WTC11 (cell line): ENCODE measurements around the gene OSCP1. TPM values are rescaled to one million over a fixed set of nuclear protein-coding genes. Genes with fewer than 3 reads are reported as not detected.

Source experiments
- ATAC-seq: fragments of 200-7000 bp; cut with Tn5 transposase; 2 replicates; pipeline ENCODE4 v1.10.0; 2021; ENCODE audit warnings: mild to moderate bottlenecking, moderate library complexity
- CTCF ChIA-PET: fragments of 300-600 bp; sonication (Branson Sonifier 250); formaldehyde crosslinking; loops from one replicate; lab custom pipeline; 2021; ENCODE audit warnings: antibody characterized with exemption; lab: Charles Lee
- POLR2A ChIA-PET: fragments of 350-600 bp; sonication (Branson Sonifier 250); formaldehyde crosslinking; loops from one replicate; lab custom pipeline; 2021; ENCODE audit warnings: antibody characterized with exemption; lab: Charles Lee
- DNase-seq: peaks from one replicate; pipeline ENCODE4 v3.0.0; 2021; ENCODE audit warnings: low spot score
- H3K27ac Mint-ChIP-seq: 2 replicates; pipeline ENCODE4 v1.8.0; 2021; ENCODE audit warnings: mixed read lengths
- H3K27me3 Mint-ChIP-seq: 2 replicates; pipeline ENCODE4 v1.8.0; 2021; ENCODE audit warnings: low read depth, mild to moderate bottlenecking, moderate library complexity, mixed read lengths
- H3K36me3 Mint-ChIP-seq: 2 replicates; pipeline ENCODE4 v1.8.0; 2021; ENCODE audit warnings: mixed read lengths
- H3K4me1 Mint-ChIP-seq: 2 replicates; pipeline ENCODE4 v1.8.0; 2022; ENCODE audit warnings: mixed read lengths
- H3K4me3 Mint-ChIP-seq: 2 replicates; pipeline ENCODE4 v1.8.0; 2021; ENCODE audit warnings: mild to moderate bottlenecking, moderate library complexity, mixed read lengths
- H3K9me3 Mint-ChIP-seq: 2 replicates; pipeline ENCODE4 v1.8.0; 2021; ENCODE audit warnings: mixed read lengths
- AR ChIP-seq: fragments of 250-450 bp; sonication (Bioruptor Pico); IDR thresholded peaks from 2 replicates; pipeline ENCODE4 v1.9.0; 2021; ENCODE audit warnings: mild to moderate bottlenecking
- CREM ChIP-seq: sonication (generic); formaldehyde crosslinking; IDR thresholded peaks from 2 replicates; pipeline ENCODE4 v1.8.1; 2022; ENCODE audit warnings: mild to moderate bottlenecking, missing genetic modification reagents, moderate library complexity
- EMX1 ChIP-seq: fragments of 250-450 bp; sonication (Bioruptor Pico); IDR thresholded peaks from 2 replicates; pipeline ENCODE4 v1.8.0; 2021; ENCODE audit warnings: mild to moderate bottlenecking
- GRHL2 ChIP-seq: fragments of 250-450 bp; sonication (Bioruptor Pico); IDR thresholded peaks from 2 replicates; pipeline ENCODE4 v1.8.0; 2022; ENCODE audit warnings: mild to moderate bottlenecking, moderate library complexity; ENCODE audit not compliant: insufficient replicate concordance, severe bottlenecking
- HMGA2 ChIP-seq: fragments of 250-450 bp; sonication (Bioruptor Pico); IDR thresholded peaks from 2 replicates; pipeline ENCODE4 v1.4.0; 2021; ENCODE audit warnings: mild to moderate bottlenecking, moderate library complexity
- IRF1 ChIP-seq: sonication (generic); formaldehyde crosslinking; IDR thresholded peaks from 2 replicates; pipeline ENCODE4 v1.8.0; 2023; ENCODE audit warnings: missing genetic modification reagents
- IRF2 ChIP-seq: sonication (generic); formaldehyde crosslinking; IDR thresholded peaks from 2 replicates; pipeline ENCODE4 v1.8.0; 2022; ENCODE audit warnings: low read depth, missing genetic modification reagents, borderline replicate concordance
- MAX ChIP-seq: sonication (generic); formaldehyde crosslinking; IDR thresholded peaks from 2 replicates; pipeline ENCODE4 v1.8.0; 2022; ENCODE audit warnings: mild to moderate bottlenecking, missing genetic modification reagents
- MLX ChIP-seq: sonication (generic); formaldehyde crosslinking; IDR thresholded peaks from 2 replicates; pipeline ENCODE4 v1.8.1; 2023; ENCODE audit warnings: mild to moderate bottlenecking, missing genetic modification reagents, moderate library complexity
- MYBL2 ChIP-seq: sonication (generic); formaldehyde crosslinking; IDR thresholded peaks from 2 replicates; pipeline ENCODE4 v1.8.1; 2023; ENCODE audit warnings: mild to moderate bottlenecking, moderate library complexity, missing genetic modification reagents
- NFYB ChIP-seq: sonication (generic); formaldehyde crosslinking; conservative IDR thresholded peaks from 2 replicates; pipeline ENCODE4 v1.8.0; 2022; ENCODE audit warnings: low read depth, missing genetic modification reagents
- RELA ChIP-seq: sonication (generic); formaldehyde crosslinking; IDR thresholded peaks from 2 replicates; pipeline ENCODE4 v1.8.1; 2022; ENCODE audit warnings: missing genetic modification reagents, mild to moderate bottlenecking, borderline replicate concordance
- SMAD3 ChIP-seq: sonication (generic); formaldehyde crosslinking; IDR thresholded peaks from 2 replicates; pipeline ENCODE4 v1.8.0; 2022; ENCODE audit warnings: missing genetic modification reagents, mild to moderate bottlenecking, borderline replicate concordance
- STAT6 ChIP-seq: sonication (generic); formaldehyde crosslinking; conservative IDR thresholded peaks from 2 replicates; pipeline ENCODE4 v1.8.1; 2023; ENCODE audit warnings: mild to moderate bottlenecking, low read depth, missing genetic modification reagents, moderate library complexity
- ZNF232 ChIP-seq: sonication (generic); formaldehyde crosslinking; IDR thresholded peaks from 2 replicates; pipeline ENCODE4 v1.8.0; 2022; ENCODE audit warnings: mild to moderate bottlenecking, missing genetic modification reagents
- ZNF263 ChIP-seq: sonication (generic); formaldehyde crosslinking; IDR thresholded peaks from 2 replicates; pipeline ENCODE4 v1.8.1; 2022; ENCODE audit warnings: low read depth, mild to moderate bottlenecking, moderate library complexity, missing genetic modification reagents
- ZNF396 ChIP-seq: fragments of 250-450 bp; sonication (Bioruptor Pico); IDR thresholded peaks from 2 replicates; pipeline ENCODE4 v1.8.0; 2021; ENCODE audit warnings: mild to moderate bottlenecking, moderate library complexity, borderline replicate concordance
- ZNF423 ChIP-seq: fragments of 250-450 bp; sonication (Bioruptor Pico); IDR thresholded peaks from 2 replicates; pipeline ENCODE4 v2.1.2; 2022; ENCODE audit warnings: mild to moderate bottlenecking, moderate library complexity
- total RNA-seq: library from RNA; stranded (reverse); gene quantifications from 3 replicates; pipeline ENCODE4 v1.2.3, GENCODE V29; 2021

OSCP1 gene
- total RNA-seq, 1 experiment from 2014 or later = 1.7 TPM

GRCh38 chr1:36419140-36419539 lies 31.1 kb downstream of the OSCP1 start:
- TF ChIP-seq CREM (CRISPR knock-in tag) (no peak), STAT6 (CRISPR knock-in tag) (no peak), MAX (CRISPR knock-in tag) (no peak), EMX1 (CRISPR knock-in tag) (no peak), ZNF263 (no peak), MLX (CRISPR knock-in tag) (no peak)
- DNase-seq (no peak), ATAC-seq (no peak)
- CTCF ChIA-PET = interaction anchor here (0.6 to 2.1 kb wide), 7 partner anchors 30 to 164 kb away, joined by 3 to 12 read pairs (median 4); no protein-coding TSS in a partner anchor
- no peaks in the 10 kb centered on the region for H3K27me3 Mint-ChIP-seq
- no peaks in the 10 kb centered on the region for H3K36me3 Mint-ChIP-seq
- no peak overlapping the region for H3K4me3 Mint-ChIP-seq
- peaks cover 11% of the 10 kb centered on the region for H3K4me1 Mint-ChIP-seq
- POLR2A ChIA-PET = no interaction called here
- H3K27ac Mint-ChIP-seq = no peak overlapping the region
- no peaks in the 10 kb centered on the region for H3K9me3 Mint-ChIP-seq

GRCh38 chr1:36417931-36418330 lies 32.3 kb downstream of the OSCP1 start:
- ChIA-PET POLR2A (no interaction called here), CTCF (interaction anchor here (1.1 to 1.8 kb wide), 2 partner anchors 49 to 75 kb away, joined by 3 to 8 read pairs; no protein-coding TSS in a partner anchor)
- no peaks in the 10 kb centered on the region for H3K9me3 Mint-ChIP-seq
- H3K4me3 Mint-ChIP-seq = no peak overlapping the region
- no peak for DNase-seq
- ATAC-seq = no peak
- peak overlapping the region; percentile 71; the same call in 1 of the 2 replicates for H3K27ac Mint-ChIP-seq
- TF ChIP-seq ZNF396 = no peak
- TF ChIP-seq MLX (CRISPR knock-in tag) = no peak
- TF ChIP-seq SMAD3 (CRISPR knock-in tag) = no peak
- no peak for TF ChIP-seq AR (CRISPR knock-in tag)
- TF ChIP-seq IRF1 (CRISPR knock-in tag) = no peak
- TF ChIP-seq GRHL2 (CRISPR knock-in tag) = no peak
- TF ChIP-seq ZNF232 (CRISPR knock-in tag) = no peak
- no peak for TF ChIP-seq EMX1 (CRISPR knock-in tag)
- no peak for TF ChIP-seq IRF2
- TF ChIP-seq MYBL2 (CRISPR knock-in tag) = no peak
- no peak for TF ChIP-seq ZNF423 (CRISPR knock-in tag)
- no peak for TF ChIP-seq NFYB (CRISPR knock-in tag)
- TF ChIP-seq HMGA2 = no peak
- no peak for TF ChIP-seq RELA
- no peaks in the 10 kb centered on the region for H3K36me3 Mint-ChIP-seq
- H3K27me3 Mint-ChIP-seq = no peaks in the 10 kb centered on the region
- peaks cover 11% of the 10 kb centered on the region for H3K4me1 Mint-ChIP-seq
